GM23338 (cell line): ENCODE measurements around the gene MYCL. TPM values are rescaled to one million over a fixed set of nuclear protein-coding genes. Genes with fewer than 3 reads are reported as not detected.
"Not testable (repeated sequence)": the region's sequence is repeated elsewhere in the genome, so short reads cannot be mapped to it uniquely, and the experiment has no call there.

Experiments used
- ATAC-seq: fragments of 200-7000 bp; cut with Tn5 transposase; 3 replicates; pipeline ENCODE4 v1.9.1; 2020
- DNase-seq: peaks from one replicate; pipeline ENCODE4 v3.0.0-alpha.2; 2015; ENCODE audit warnings: low spot score
- H2AFZ ChIP-seq: fragments of 200-600 bp; sonication (generic); 2 replicates; pipeline ENCODE4 v1.8.0; 2016; ENCODE audit warnings: antibody characterized with exemption, mild to moderate bottlenecking, moderate library complexity
- H3F3A ChIP-seq: fragments of 200-600 bp; sonication (generic); replicated peaks from 2 replicates; pipeline ENCODE4 v1.8.0; 2017; ENCODE audit warnings: antibody characterized with exemption, mixed run types, low read depth
- H3K27ac ChIP-seq: fragments of 200-600 bp; sonication (generic); 2 replicates; pipeline ENCODE4 v1.6.1; 2016; ENCODE audit warnings: low read depth
- H3K27me3 ChIP-seq: fragments of 200-600 bp; sonication (generic); 2 replicates; pipeline ENCODE4 v1.8.0; 2016; ENCODE audit warnings: mild to moderate bottlenecking, mixed run types, moderate library complexity; ENCODE audit not compliant: insufficient read depth
- H3K36me3 ChIP-seq: fragments of 200-600 bp; sonication (generic); 2 replicates; pipeline ENCODE4 v1.8.0; 2016; ENCODE audit warnings: mild to moderate bottlenecking; ENCODE audit not compliant: insufficient read depth
- H3K4me1 ChIP-seq: fragments of 200-600 bp; sonication (generic); 2 replicates; pipeline ENCODE4 v1.8.0; 2016; ENCODE audit warnings: mild to moderate bottlenecking, moderate library complexity; ENCODE audit not compliant: insufficient read depth
- H3K4me2 ChIP-seq: fragments of 200-600 bp; sonication (generic); 2 replicates; pipeline ENCODE4 v1.7.1; 2017; ENCODE audit warnings: mixed run types
- H3K4me3 ChIP-seq: fragments of 200-600 bp; sonication (generic); 2 replicates; pipeline ENCODE4 v1.6.1; 2016; ENCODE audit warnings: mixed run types
- H3K79me2 ChIP-seq: fragments of 200-600 bp; sonication (generic); replicated peaks from 2 replicates; pipeline ENCODE4 v1.8.0; 2017; ENCODE audit warnings: mild to moderate bottlenecking; ENCODE audit not compliant: insufficient read depth
- H3K9me2 ChIP-seq: fragments of 200-600 bp; sonication (generic); 2 replicates; pipeline ENCODE4 v1.8.0; 2017; ENCODE audit not compliant: insufficient read depth
- H4K20me1 ChIP-seq: fragments of 200-600 bp; sonication (generic); replicated peaks from 2 replicates; pipeline ENCODE4 v1.8.0; 2017; ENCODE audit warnings: mild to moderate bottlenecking; ENCODE audit not compliant: insufficient read depth
- H3K27ac Mint-ChIP-seq: 2 replicates; pipeline ENCODE4 v1.8.0; 2020; ENCODE audit warnings: inconsistent platforms, mild to moderate bottlenecking, moderate library complexity, mixed read lengths
- H3K27me3 Mint-ChIP-seq: 3 replicates; pipeline ENCODE4 v1.8.0; 2022; ENCODE audit warnings: low read depth, mild to moderate bottlenecking, moderate library complexity, mixed read lengths, inconsistent platforms; ENCODE audit not compliant: insufficient read depth, poor library complexity
- H3K36me3 Mint-ChIP-seq: 3 replicates; pipeline ENCODE4 v1.8.0; 2021; ENCODE audit warnings: low read depth, mild to moderate bottlenecking, inconsistent platforms, moderate library complexity, mixed read lengths
- H3K4me1 Mint-ChIP-seq: 3 replicates; pipeline ENCODE4 v1.8.0; 2020; ENCODE audit warnings: mild to moderate bottlenecking, inconsistent platforms, mixed read lengths
- H3K4me3 Mint-ChIP-seq: 3 replicates; pipeline ENCODE4 v1.8.0; 2021; ENCODE audit warnings: moderate library complexity, mild to moderate bottlenecking, inconsistent platforms, mixed read lengths
- H3K9me3 Mint-ChIP-seq: 3 replicates; pipeline ENCODE4 v1.8.0; 2020; ENCODE audit warnings: moderate library complexity, mild to moderate bottlenecking, inconsistent platforms, mixed read lengths
- EZH2 ChIP-seq: fragments of 200-600 bp; sonication (generic); IDR thresholded peaks from one replicate; pipeline ENCODE4 v1.8.0; 2017; ENCODE audit warnings: antibody characterized with exemption, mild to moderate bottlenecking, low read depth; ENCODE audit not compliant: unreplicated experiment
- EZH2phosphoT487 ChIP-seq: fragments of 200-600 bp; sonication (generic); IDR thresholded peaks from one replicate; pipeline ENCODE4 v1.8.1; 2018; ENCODE audit warnings: antibody characterized with exemption; ENCODE audit not compliant: unreplicated experiment
- POLR2AphosphoS5 ChIP-seq: IDR thresholded peaks from 2 replicates; pipeline ENCODE4 v1.6.1; 2016; ENCODE audit warnings: antibody characterized with exemption, low read depth
- ZNF114 ChIP-seq: fragments of 250-450 bp; sonication (Bioruptor Pico); IDR thresholded peaks from 2 replicates; pipeline ENCODE4 v1.5.0; 2020; ENCODE audit warnings: mild to moderate bottlenecking, moderate library complexity
- ZNF331 ChIP-seq: fragments of 250-450 bp; sonication (Bioruptor Pico); IDR thresholded peaks from 2 replicates; pipeline ENCODE4 v1.5.0; 2020; ENCODE audit warnings: low read depth, mild to moderate bottlenecking, moderate library complexity
- polyA plus RNA-seq: library from polyadenylated mRNA; unstranded; fragments of >200 nt; fragmentation: Nextera tagmentation; extraction: Ambion mirVana; gene quantifications from 2 replicates; pipeline ENCODE4 v1.2.1, GENCODE V29; 2016
- total RNA-seq: library from RNA; depleted of rRNA; stranded (reverse); fragments of >200 nt; shearing (Covaris generic); gene quantifications from 2 replicates; pipeline ENCODE4 v1.2.3, GENCODE V29; 2014
- TF ChIP-seq, protein P1 (sequence below): fragments of 250-450 bp; sonication (Bioruptor Pico); IDR thresholded peaks from 2 replicates; pipeline ENCODE4 v1.5.0; 2020; ENCODE audit warnings: mild to moderate bottlenecking, moderate library complexity
- TF ChIP-seq, protein P2 (sequence below): IDR thresholded peaks from 2 replicates; pipeline ENCODE4 v1.6.1; 2016; ENCODE audit warnings: antibody characterized with exemption
- TF ChIP-seq, protein P3 (sequence below), 2 experiments: fragments of 200-600 bp in 1 of 2; sonication (generic) in 1 of 2; conservative IDR thresholded peaks; 2 replicates each; pipeline versions ENCODE4 v1.5.1 to v1.6.1; 2016 to 2017; ENCODE audit warnings: antibody characterized with exemption in 2 of 2, low read depth in 2 of 2, mild to moderate bottlenecking in 2 of 2, moderate library complexity in 1 of 2

Gene MYCL
- total and polyA plus RNA-seq, 2 experiments from 2014 or later, result 8.2 to 41.1 TPM

DNA sequence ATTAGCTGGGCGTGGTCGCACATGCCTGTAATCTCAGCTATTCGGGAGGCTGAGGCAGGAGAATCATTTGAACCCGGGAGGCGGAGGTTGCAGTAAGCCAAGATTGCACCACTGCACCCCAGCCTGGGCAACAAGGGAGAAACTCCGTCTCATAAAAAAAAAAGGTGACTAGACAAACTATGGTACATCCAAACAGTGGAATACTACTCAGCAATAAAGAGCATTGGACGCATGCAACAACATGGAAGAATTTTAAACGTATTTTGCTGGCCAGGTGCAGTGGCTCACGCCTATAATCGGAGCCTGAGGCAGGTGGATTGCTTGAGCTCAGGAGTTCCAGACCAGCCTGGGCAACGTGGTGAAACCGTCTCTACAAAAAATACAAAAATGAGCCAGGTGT, 30.7 kb downstream of the MYCL start:
- H3K36me3 Mint-ChIP-seq, result peaks cover 54% of the 10 kb centered on the region
- peaks cover 89% of the 10 kb centered on the region for H3K79me2 ChIP-seq
- not testable (repeated sequence) for H3K9me2 ChIP-seq, ATAC-seq, H3F3A ChIP-seq, H3K4me1 Mint-ChIP-seq, H3K36me3 ChIP-seq, H2AFZ ChIP-seq, H3K4me3 Mint-ChIP-seq, H3K27me3 ChIP-seq, H3K27me3 Mint-ChIP-seq, H3K27ac Mint-ChIP-seq, DNase-seq, H3K4me2 ChIP-seq, H3K4me3 ChIP-seq, H3K4me1 ChIP-seq, H3K27ac ChIP-seq
- peaks cover 55% of the 10 kb centered on the region for H4K20me1 ChIP-seq
- peaks cover 28% of the 10 kb centered on the region for H3K9me3 Mint-ChIP-seq

DNA sequence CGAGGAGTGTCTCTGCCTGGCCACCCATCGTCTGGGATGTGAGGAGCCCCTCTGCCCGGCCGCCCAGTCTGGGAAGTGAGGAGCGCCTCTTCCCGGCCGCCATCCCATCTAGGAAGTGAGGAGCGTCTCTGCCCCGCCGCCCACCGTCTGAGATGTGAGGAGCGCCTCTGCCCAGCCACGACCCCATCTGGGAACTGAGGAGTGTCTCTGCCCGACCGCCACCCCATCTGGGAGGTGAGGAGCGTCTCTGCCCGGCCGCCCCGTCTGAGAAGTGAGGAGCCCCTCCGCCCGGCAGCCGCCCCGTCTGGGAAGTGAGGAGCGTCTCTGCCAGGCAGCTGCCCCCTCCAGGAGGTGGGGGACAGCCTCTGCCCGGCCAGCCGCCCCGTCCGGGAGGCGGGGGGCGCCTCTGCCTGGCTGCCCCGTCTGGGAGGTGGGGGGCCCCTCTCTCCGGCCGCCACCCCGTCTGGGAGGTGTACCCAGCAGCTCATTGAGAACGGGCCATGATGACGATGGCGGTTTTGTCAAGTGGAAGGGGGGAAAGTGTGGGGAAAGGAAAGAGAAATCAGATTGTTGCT, 32.1 kb downstream of the MYCL start:
- Mint-ChIP-seq H3K36me3 (peaks cover 55% of the 10 kb centered on the region), H3K9me3 (peaks cover 28% of the 10 kb centered on the region)
- H3K4me3 Mint-ChIP-seq, H3K4me1 ChIP-seq, H3F3A ChIP-seq, H3K9me2 ChIP-seq, DNase-seq, H3K27ac ChIP-seq, H3K36me3 ChIP-seq, H3K4me2 ChIP-seq, H3K27ac Mint-ChIP-seq, H3K4me3 ChIP-seq, H3K27me3 ChIP-seq, H3K4me1 Mint-ChIP-seq, ATAC-seq, H2AFZ ChIP-seq, H3K27me3 Mint-ChIP-seq: not testable (repeated sequence)
- Histone ChIP-seq H4K20me1 (peaks cover 56% of the 10 kb centered on the region), H3K79me2 (peaks cover 89% of the 10 kb centered on the region)

DNA sequence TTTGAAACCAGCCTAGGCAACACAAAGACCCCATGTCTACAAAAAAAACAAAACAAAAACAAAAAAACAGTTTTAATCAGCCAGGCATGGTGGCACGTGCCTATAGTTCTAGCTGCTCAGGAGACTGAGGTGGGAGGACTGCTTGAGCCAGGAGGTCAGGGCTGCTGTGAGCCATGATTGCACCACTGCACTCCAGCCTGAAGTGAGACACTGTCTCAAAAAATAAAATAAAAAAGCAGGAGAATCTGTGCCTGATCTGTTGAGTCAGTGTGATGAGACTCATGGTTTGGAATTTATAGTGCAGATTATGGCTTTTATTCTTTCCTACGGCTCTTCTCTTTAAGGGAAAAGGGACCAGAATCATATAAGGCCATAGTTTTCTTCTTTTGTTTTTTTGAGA, 35.0 kb downstream of the MYCL start:
- no peaks in the 10 kb centered on the region for H3K27me3 Mint-ChIP-seq
- ATAC-seq (no peak), DNase-seq (no peak)
- no peaks in the 10 kb centered on the region for H3K4me1 Mint-ChIP-seq
- no peak overlapping the region for H3K4me3 Mint-ChIP-seq
- Histone ChIP-seq H3K4me3 (no peak overlapping the region), H3K4me1 (no peaks in the 10 kb centered on the region), H4K20me1 (peaks cover 41% of the 10 kb centered on the region), H2AFZ (no peak overlapping the region), H3K27ac (no peak overlapping the region), H3K27me3 (no peaks in the 10 kb centered on the region), H3F3A (no peaks in the 10 kb centered on the region), H3K79me2 (peaks cover 89% of the 10 kb centered on the region), H3K4me2 (no peak overlapping the region), H3K9me2 (no peaks in the 10 kb centered on the region), H3K36me3 (peaks cover 7% of the 10 kb centered on the region)
- H3K9me3 Mint-ChIP-seq, result peaks cover 28% of the 10 kb centered on the region
- no peak overlapping the region for H3K27ac Mint-ChIP-seq
- H3K36me3 Mint-ChIP-seq, result peaks cover 52% of the 10 kb centered on the region
- TF ChIP-seq, protein P1, sequence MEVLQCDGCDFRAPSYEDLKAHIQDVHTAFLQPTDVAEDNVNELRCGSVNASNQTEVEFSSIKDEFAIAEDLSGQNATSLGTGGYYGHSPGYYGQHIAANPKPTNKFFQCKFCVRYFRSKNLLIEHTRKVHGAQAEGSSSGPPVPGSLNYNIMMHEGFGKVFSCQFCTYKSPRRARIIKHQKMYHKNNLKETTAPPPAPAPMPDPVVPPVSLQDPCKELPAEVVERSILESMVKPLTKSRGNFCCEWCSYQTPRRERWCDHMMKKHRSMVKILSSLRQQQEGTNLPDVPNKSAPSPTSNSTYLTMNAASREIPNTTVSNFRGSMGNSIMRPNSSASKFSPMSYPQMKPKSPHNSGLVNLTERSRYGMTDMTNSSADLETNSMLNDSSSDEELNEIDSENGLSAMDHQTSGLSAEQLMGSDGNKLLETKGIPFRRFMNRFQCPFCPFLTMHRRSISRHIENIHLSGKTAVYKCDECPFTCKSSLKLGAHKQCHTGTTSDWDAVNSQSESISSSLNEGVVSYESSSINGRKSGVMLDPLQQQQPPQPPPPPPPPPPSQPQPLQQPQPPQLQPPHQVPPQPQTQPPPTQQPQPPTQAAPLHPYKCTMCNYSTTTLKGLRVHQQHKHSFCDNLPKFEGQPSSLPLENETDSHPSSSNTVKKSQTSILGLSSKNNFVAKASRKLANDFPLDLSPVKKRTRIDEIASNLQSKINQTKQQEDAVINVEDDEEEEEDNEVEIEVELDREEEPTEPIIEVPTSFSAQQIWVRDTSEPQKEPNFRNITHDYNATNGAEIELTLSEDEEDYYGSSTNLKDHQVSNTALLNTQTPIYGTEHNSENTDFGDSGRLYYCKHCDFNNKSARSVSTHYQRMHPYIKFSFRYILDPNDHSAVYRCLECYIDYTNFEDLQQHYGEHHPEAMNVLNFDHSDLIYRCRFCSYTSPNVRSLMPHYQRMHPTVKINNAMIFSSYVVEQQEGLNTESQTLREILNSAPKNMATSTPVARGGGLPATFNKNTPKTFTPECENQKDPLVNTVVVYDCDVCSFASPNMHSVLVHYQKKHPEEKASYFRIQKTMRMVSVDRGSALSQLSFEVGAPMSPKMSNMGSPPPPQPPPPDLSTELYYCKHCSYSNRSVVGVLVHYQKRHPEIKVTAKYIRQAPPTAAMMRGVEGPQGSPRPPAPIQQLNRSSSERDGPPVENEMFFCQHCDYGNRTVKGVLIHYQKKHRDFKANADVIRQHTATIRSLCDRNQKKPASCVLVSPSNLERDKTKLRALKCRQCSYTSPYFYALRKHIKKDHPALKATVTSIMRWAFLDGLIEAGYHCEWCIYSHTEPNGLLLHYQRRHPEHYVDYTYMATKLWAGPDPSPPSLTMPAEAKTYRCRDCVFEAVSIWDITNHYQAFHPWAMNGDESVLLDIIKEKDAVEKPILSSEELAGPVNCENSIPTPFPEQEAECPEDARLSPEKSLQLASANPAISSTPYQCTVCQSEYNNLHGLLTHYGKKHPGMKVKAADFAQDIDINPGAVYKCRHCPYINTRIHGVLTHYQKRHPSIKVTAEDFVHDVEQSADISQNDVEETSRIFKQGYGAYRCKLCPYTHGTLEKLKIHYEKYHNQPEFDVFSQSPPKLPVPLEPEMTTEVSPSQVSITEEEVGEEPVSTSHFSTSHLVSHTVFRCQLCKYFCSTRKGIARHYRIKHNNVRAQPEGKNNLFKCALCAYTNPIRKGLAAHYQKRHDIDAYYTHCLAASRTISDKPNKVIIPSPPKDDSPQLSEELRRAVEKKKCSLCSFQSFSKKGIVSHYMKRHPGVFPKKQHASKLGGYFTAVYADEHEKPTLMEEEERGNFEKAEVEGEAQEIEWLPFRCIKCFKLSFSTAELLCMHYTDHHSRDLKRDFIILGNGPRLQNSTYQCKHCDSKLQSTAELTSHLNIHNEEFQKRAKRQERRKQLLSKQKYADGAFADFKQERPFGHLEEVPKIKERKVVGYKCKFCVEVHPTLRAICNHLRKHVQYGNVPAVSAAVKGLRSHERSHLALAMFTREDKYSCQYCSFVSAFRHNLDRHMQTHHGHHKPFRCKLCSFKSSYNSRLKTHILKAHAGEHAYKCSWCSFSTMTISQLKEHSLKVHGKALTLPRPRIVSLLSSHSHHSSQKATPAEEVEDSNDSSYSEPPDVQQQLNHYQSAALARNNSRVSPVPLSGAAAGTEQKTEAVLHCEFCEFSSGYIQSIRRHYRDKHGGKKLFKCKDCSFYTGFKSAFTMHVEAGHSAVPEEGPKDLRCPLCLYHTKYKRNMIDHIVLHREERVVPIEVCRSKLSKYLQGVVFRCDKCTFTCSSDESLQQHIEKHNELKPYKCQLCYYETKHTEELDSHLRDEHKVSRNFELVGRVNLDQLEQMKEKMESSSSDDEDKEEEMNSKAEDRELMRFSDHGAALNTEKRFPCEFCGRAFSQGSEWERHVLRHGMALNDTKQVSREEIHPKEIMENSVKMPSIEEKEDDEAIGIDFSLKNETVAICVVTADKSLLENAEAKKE (CRISPR knock-in tag), result no peak
- TF ChIP-seq POLR2AphosphoS5 (no peak), EZH2phosphoT487 (no peak), ZNF331 (no peak), EZH2 (no peak), ZNF114 (CRISPR knock-in tag) (no peak)
- TF ChIP-seq, protein P2, sequence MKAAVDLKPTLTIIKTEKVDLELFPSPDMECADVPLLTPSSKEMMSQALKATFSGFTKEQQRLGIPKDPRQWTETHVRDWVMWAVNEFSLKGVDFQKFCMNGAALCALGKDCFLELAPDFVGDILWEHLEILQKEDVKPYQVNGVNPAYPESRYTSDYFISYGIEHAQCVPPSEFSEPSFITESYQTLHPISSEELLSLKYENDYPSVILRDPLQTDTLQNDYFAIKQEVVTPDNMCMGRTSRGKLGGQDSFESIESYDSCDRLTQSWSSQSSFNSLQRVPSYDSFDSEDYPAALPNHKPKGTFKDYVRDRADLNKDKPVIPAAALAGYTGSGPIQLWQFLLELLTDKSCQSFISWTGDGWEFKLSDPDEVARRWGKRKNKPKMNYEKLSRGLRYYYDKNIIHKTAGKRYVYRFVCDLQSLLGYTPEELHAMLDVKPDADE, result no peak
- TF ChIP-seq, protein P3, sequence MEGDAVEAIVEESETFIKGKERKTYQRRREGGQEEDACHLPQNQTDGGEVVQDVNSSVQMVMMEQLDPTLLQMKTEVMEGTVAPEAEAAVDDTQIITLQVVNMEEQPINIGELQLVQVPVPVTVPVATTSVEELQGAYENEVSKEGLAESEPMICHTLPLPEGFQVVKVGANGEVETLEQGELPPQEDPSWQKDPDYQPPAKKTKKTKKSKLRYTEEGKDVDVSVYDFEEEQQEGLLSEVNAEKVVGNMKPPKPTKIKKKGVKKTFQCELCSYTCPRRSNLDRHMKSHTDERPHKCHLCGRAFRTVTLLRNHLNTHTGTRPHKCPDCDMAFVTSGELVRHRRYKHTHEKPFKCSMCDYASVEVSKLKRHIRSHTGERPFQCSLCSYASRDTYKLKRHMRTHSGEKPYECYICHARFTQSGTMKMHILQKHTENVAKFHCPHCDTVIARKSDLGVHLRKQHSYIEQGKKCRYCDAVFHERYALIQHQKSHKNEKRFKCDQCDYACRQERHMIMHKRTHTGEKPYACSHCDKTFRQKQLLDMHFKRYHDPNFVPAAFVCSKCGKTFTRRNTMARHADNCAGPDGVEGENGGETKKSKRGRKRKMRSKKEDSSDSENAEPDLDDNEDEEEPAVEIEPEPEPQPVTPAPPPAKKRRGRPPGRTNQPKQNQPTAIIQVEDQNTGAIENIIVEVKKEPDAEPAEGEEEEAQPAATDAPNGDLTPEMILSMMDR (conservative IDR thresholded peaks at IDR 0.05; ENCODE audit: low read depth in 2 of 2), result no peak
